Pancreas (tissue), 10 donors: ENCODE measurements around the gene TJP2. TPM values are rescaled to one million over a fixed set of nuclear protein-coding genes. Genes with fewer than 3 reads are reported as not detected.
A peak's percentile ranks its signal among the peaks of the same experiment; 100 is the strongest.

Source experiments
- ATAC-seq, 4 donors: fragments of 200-7000 bp; cut with Tn5 transposase; one replicate each; pipeline versions ENCODE4 v1.8.0 to v1.9.1; 2020; ENCODE audit warnings: mild to moderate bottlenecking in 4 of 4, moderate library complexity in 4 of 4
- DNase-seq, 6 donors: peaks; one replicate each; pipeline ENCODE4 v3.0.0-alpha.2; 2020
- FAIRE-seq: peaks from 2 replicates; lab custom pipeline; 2012; peaks lifted over from hg19 to GRCh38; lab: Jason Lieb, UNC
- H3K27ac ChIP-seq, 4 donors: fragments of 200-600 bp; sonication (generic); 1 replicate in 3 of 4; 2 replicates in 1 of 4; pipeline versions ENCODE4 v1.5.0 to v1.8.0; 2020
- H3K27me3 ChIP-seq, 4 donors: fragments of 200-600 bp; one replicate each; pipeline ENCODE4 v1.8.0; 2021
- H3K36me3 ChIP-seq, 3 donors: fragments of 200-600 bp; sonication (generic) in 1 of 3; one replicate each; pipeline versions ENCODE4 v1.5.0 to v1.8.0; 2020 to 2021
- H3K4me1 ChIP-seq, 3 donors: fragments of 200-600 bp; one replicate each; pipeline ENCODE4 v1.8.0; 2021
- H3K4me3 ChIP-seq, 4 donors: fragments of 200-600 bp; sonication (generic) in 2 of 4; one replicate each; pipeline versions ENCODE4 v1.5.0 to v1.8.0; 2020 to 2021
- H3K9me3 ChIP-seq, 4 donors: fragments of 200-600 bp; one replicate each; pipeline ENCODE4 v1.8.0; 2021
- CTCF ChIP-seq, 4 donors: fragments of 200-600 bp; sonication (generic) in 3 of 4; IDR thresholded peaks; one replicate each; pipeline versions ENCODE4 v1.5.0 to v1.8.0; 2021; ENCODE audit warnings: antibody characterized with exemption in 4 of 4
- WGBS, 2 donors: extraction: QIAGEN DNeasy Blood & Tissue Kit; methylation state at CpG; one replicate each; pipeline ENCODE4 v1.1.7; 2013; 5-methylcytosine and 5-hydroxymethylcytosine counted together
- intact Hi-C, 3 donors: fragments of 100-400 bp; cut with DNase I; formaldehyde crosslinking; loops; one replicate each; pipeline versions ENCODE4 v1.11.1 to v1.14.2; 2022
- polyA plus RNA-seq, 2 donors: library from polyadenylated mRNA; stranded (reverse); fragments of 200-250 nt; gene quantifications; one replicate each; pipeline ENCODE4 v1.2.3, GENCODE V29; 2013
- total RNA-seq, 6 donors: library from RNA; stranded (reverse); fragmentation: NEBNext Ultra II Directional in 4 of 6; extraction: Animal tissue kit (Norgen Biotek cat#: 25700) in 4 of 6; gene quantifications; one replicate each; pipeline versions ENCODE4 v1.2.1 to v1.2.4, GENCODE V29; 2021 to 2023
- donor health status: healthy with polysubstance abuse.
- donor health status: DM: no; HTN: no; CAD: no; lungs with moderate emphysema.
- donor health status: DM: no; HTN: no; CAD: no.
- donor health status: control.
- donor health status: control.
- donor health status: Bipolar disorder and iron deficiency.
- donor health status: DM: yes; HTN: yes; CAD: no.
- donor health status: DM: no; HTN: no; CAD: no.
- donor health status: DM: no; HTN: no; CAD: no.
- donor health status: DM: yes; HTN: yes; CAD: no.

The TJP2 gene
- total and polyA plus RNA-seq, 8 donors, result 24.1 to 70.3 (median 31.5) TPM

GRCh38 chr9:69178583-69179011 lies 4.5 kb downstream of the TJP2 start:
- H3K36me3 ChIP-seq, result no peaks in the 10 kb centered on the region
- H3K4me3 ChIP-seq, result no peak overlapping the region
- ATAC-seq (peak in 1 of 4 donors; percentile 9), DNase-seq (no peak), FAIRE-seq (no peak)
- H3K27me3 ChIP-seq, result no peaks in the 10 kb centered on the region
- 21 to 24% methylated on average over 3 of the region's 3 CpGs for WGBS, 2 donors
- intact Hi-C loops, result no loop called here
- peaks cover 13 to 52% (median 16%) of the 10 kb centered on the region in 3 donors for H3K4me1 ChIP-seq
- peak overlapping the region in 2 of 4 donors; percentile 84 to 88 for H3K27ac ChIP-seq
- TF ChIP-seq CTCF (IDR thresholded peaks at IDR 0.05), result no peak
- H3K9me3 ChIP-seq, result no peaks in the 10 kb centered on the region

GRCh38 chr9:69179037-69179436 lies 5.0 kb downstream of the TJP2 start:
- TF ChIP-seq CTCF (IDR thresholded peaks at IDR 0.05), result no peak
- ATAC-seq (peak; percentile 29 to 55 (median 42)), FAIRE-seq (no peak), DNase-seq (no peak)
- Histone ChIP-seq H3K9me3 (no peaks in the 10 kb centered on the region), H3K27me3 (no peaks in the 10 kb centered on the region), H3K36me3 (no peaks in the 10 kb centered on the region), H3K4me3 (no peak overlapping the region), H3K4me1 (peaks cover 13 to 52% (median 16%) of the 10 kb centered on the region in 3 donors), H3K27ac (peak overlapping the region in 2 of 4 donors; percentile 84 to 88)
- intact Hi-C loops, result no loop called here
- WGBS, 2 donors, result 9 to 18% methylated on average over 2 of the region's 2 CpGs

GRCh38 chr9:69180200-69180599 lies 6.1 kb downstream of the TJP2 start:
- H3K4me1 ChIP-seq, result peaks cover 13 to 52% (median 16%) of the 10 kb centered on the region in 3 donors
- ATAC-seq, result peak in 1 of 4 donors; percentile 4

GRCh38 chr9:69180670-69181069 lies 6.6 kb downstream of the TJP2 start:
- Histone ChIP-seq H3K9me3 (no peaks in the 10 kb centered on the region), H3K4me1 (peaks cover 13 to 56% (median 16%) of the 10 kb centered on the region in 3 donors), H3K4me3 (no peak overlapping the region), H3K27me3 (no peaks in the 10 kb centered on the region), H3K36me3 (no peaks in the 10 kb centered on the region), H3K27ac (peak overlapping the region in 3 of 4 donors; percentile 11 to 88 (median 84))
- WGBS, 2 donors, result 25 to 32% methylated on average over 2 of the region's 2 CpGs
- no peak for TF ChIP-seq CTCF (IDR thresholded peaks at IDR 0.05)
- intact Hi-C loops, result no loop called here
- no peak for FAIRE-seq
- peak; percentile 67 to 88 (median 82) for ATAC-seq
- peak in 3 of 6 donors; percentile 41 to 66 (median 49) for DNase-seq

More at GRCh38 chr9:69180200-69180599, 6.1 kb downstream of the TJP2 start:
- Histone ChIP-seq H3K27ac (peak overlapping the region in 3 of 4 donors; percentile 11 to 88 (median 84)), H3K4me3 (no peak overlapping the region), H3K27me3 (no peaks in the 10 kb centered on the region), H3K9me3 (no peaks in the 10 kb centered on the region), H3K36me3 (no peaks in the 10 kb centered on the region)
- intact Hi-C loops, result no loop called here
- FAIRE-seq, result no peak
- no peak for DNase-seq
- TF ChIP-seq CTCF (IDR thresholded peaks at IDR 0.05), result no peak
- 52 to 53% methylated on average over 3 of the region's 3 CpGs for WGBS, 2 donors

- TF ChIP-seq CTCF (IDR thresholded peaks at IDR 0.05), result no peak
- Histone ChIP-seq H3K27ac (peak overlapping the region in 2 of 4 donors; percentile 84 to 88), H3K36me3 (no peaks in the 10 kb centered on the region), H3K4me1 (peaks cover 20 to 61% (median 26%) of the 10 kb centered on the region in 3 donors), H3K9me3 (no peaks in the 10 kb centered on the region), H3K4me3 (no peak overlapping the region), H3K27me3 (no peaks in the 10 kb centered on the region)
- intact Hi-C loops, result no loop called here
- ATAC-seq, result no peak
- FAIRE-seq, result no peak
- WGBS, 2 donors, result 72 to 76% methylated on average over 4 of the region's 4 CpGs
- DNase-seq, result no peak
These were observed 7.9 kb downstream of the TJP2 start for GRCh38 chr9:69181908-69182353.
